Gastroesophageal sphincter (tissue), 3 donors: ENCODE data around the gene BCL11A.

ENCODE experiments used
- CTCF ChIP-seq, 4 experiments: fragments of 200-600 bp in 2 of 4; fragments of 450-650 bp in 2 of 4; sonication (generic) in 1 of 4; IDR thresholded peaks; one replicate each; pipeline ENCODE4 v1.5.1; 2017 to 2019; ENCODE audit warnings: antibody characterized with exemption in 4 of 4, mild to moderate bottlenecking in 2 of 4, moderate library complexity in 2 of 4
- EP300 ChIP-seq: sonication (generic); formaldehyde crosslinking; IDR thresholded peaks from one replicate; pipeline ENCODE4 v1.6.1; 2017; ENCODE audit warnings: antibody characterized with exemption, mild to moderate bottlenecking
- POLR2A ChIP-seq, 2 donors: fragments of 450-650 bp; IDR thresholded peaks; one replicate each; pipeline ENCODE4 v1.6.1; 2017; ENCODE audit warnings: antibody characterized with exemption in 2 of 2, mild to moderate bottlenecking in 2 of 2, moderate library complexity in 1 of 2
- POLR2AphosphoS5 ChIP-seq: sonication (generic); formaldehyde crosslinking; IDR thresholded peaks from one replicate; pipeline ENCODE4 v1.6.1; 2017; ENCODE audit warnings: antibody characterized with exemption

GRCh38 chr2:60529785-60530627, 23.4 kb downstream of the BCL11A start:
- TF ChIP-seq POLR2AphosphoS5 (no peak), CTCF (IDR thresholded peaks at IDR 0.05) (no peak), POLR2A (IDR thresholded peaks at IDR 0.05) (no peak), EP300 (no peak)
